Measurements from ENCODE around the gene SLC25A21.

Gene SLC25A21

DNA sequence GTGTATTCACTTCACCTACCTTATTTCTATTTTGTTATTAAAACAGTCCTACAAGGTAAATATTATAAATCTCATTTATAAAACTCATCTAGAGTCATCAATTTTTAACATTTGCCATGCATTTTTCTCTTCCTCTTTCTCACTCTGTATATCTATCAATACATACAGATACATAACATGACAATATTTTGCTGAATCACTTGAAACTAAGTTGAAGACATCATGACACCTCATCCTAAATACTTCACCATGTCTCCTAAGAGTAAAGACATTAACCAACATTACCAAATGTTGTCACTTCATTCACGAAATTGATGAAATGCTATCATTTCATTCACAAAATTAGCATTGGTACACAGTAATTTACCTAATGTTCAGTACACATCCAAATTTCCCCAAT is 329.0 kb downstream of the SLC25A21 start:
- Histone ChIP-seq H2BK15ac (replicated peaks; ENCODE audit: low read depth) (no peak overlapping the region), H3K27ac (ENCODE audit: low read depth, low read length) (no peak overlapping the region), H4K8ac (ENCODE audit: low read depth, low read length) (no peak overlapping the region), H3K4me3 (ENCODE audit: low read length) (no peak overlapping the region), H3K36me3 (ENCODE audit: control insufficient read depth, insufficient read depth, low read length) (no peaks in the 10 kb centered on the region), H3K9ac (ENCODE audit: low read length) (no peak overlapping the region), H2BK120ac (ENCODE audit: low read depth, low read length) (no peak overlapping the region), H3K56ac (ENCODE audit: low read length) (no peak overlapping the region), H2BK5ac (ENCODE audit: low read length) (no peak overlapping the region), H3K27me3 (ENCODE audit: insufficient read depth, low read length, poor library complexity) (no peaks in the 10 kb centered on the region), H4K5ac (ENCODE audit: low read length) (no peak overlapping the region), H3K18ac (ENCODE audit: low read length) (no peak overlapping the region), H3K4me2 (ENCODE audit: low read length) (no peak overlapping the region), H3K4ac (ENCODE audit: low read depth, low read length) (no peak overlapping the region), H3K23ac (ENCODE audit: low read length) (no peak overlapping the region), H2AK5ac (ENCODE audit: low read length) (no peak overlapping the region), H3K79me2 (ENCODE audit: control insufficient read depth, insufficient read depth, low read length) (no peaks in the 10 kb centered on the region), H3K79me1 (ENCODE audit: low read length) (no peaks in the 10 kb centered on the region), H3K4me1 (ENCODE audit: control insufficient read depth, low read depth, low read length) (peaks cover 11% of the 10 kb centered on the region)
- DNase-seq = no peak
- no CpG with 5 or more reads among the region's 1 CpG for WGBS (ENCODE audit: extremely low coverage, insufficient coverage, low lambda C conversion rate)

DNA sequence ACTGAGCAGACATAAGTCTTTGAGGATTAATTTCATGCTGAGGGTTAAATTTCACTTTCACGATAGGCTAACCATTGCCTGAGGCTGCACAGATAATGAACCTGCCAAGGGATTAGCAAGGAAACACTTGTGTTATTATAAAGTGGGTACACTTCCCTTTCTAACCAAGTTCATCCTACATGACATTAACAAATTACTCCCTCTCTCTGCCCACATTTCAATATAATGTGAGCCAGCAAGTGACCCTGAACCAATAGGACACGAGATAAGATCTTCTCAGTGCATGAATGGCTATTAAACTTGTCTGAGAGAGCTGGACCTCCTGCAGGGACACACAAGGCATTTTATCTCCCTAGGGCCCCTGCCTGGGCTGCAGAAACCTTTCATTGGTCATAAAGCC is 337.3 kb downstream of the SLC25A21 start:
- no peak overlapping the region for H2BK15ac ChIP-seq (replicated peaks; ENCODE audit: low read depth)
- no peak overlapping the region for H3K9ac ChIP-seq (ENCODE audit: low read length)
- no peak overlapping the region for H3K4ac ChIP-seq (ENCODE audit: low read depth, low read length)
- WGBS (ENCODE audit: extremely low coverage, insufficient coverage, low lambda C conversion rate) = no CpG with 5 or more reads among the region's 2 CpGs
- no peaks in the 10 kb centered on the region for H3K79me2 ChIP-seq (ENCODE audit: control insufficient read depth, insufficient read depth, low read length)
- H2AK5ac ChIP-seq (ENCODE audit: low read length) = no peak overlapping the region
- no peak overlapping the region for H3K23ac ChIP-seq (ENCODE audit: low read length)
- peak; percentile 67 for DNase-seq
- H3K4me2 ChIP-seq (ENCODE audit: low read length) = no peak overlapping the region
- no peak overlapping the region for H3K56ac ChIP-seq (ENCODE audit: low read length)
- H3K36me3 ChIP-seq (ENCODE audit: control insufficient read depth, insufficient read depth, low read length) = no peaks in the 10 kb centered on the region
- H3K27ac ChIP-seq (ENCODE audit: low read depth, low read length) = no peak overlapping the region
- H4K5ac ChIP-seq (ENCODE audit: low read length) = no peak overlapping the region
- H3K18ac ChIP-seq (ENCODE audit: low read length) = no peak overlapping the region
- H2BK120ac ChIP-seq (ENCODE audit: low read depth, low read length) = no peak overlapping the region
- peaks cover 4% of the 10 kb centered on the region for H3K4me1 ChIP-seq (ENCODE audit: control insufficient read depth, low read depth, low read length)
- no peaks in the 10 kb centered on the region for H3K27me3 ChIP-seq (ENCODE audit: insufficient read depth, low read length, poor library complexity)
- H2BK5ac ChIP-seq (ENCODE audit: low read length) = no peak overlapping the region
- no peak overlapping the region for H4K8ac ChIP-seq (ENCODE audit: low read depth, low read length)
- H3K79me1 ChIP-seq (ENCODE audit: low read length) = no peaks in the 10 kb centered on the region
- no peak overlapping the region for H3K4me3 ChIP-seq (ENCODE audit: low read length)

DNA sequence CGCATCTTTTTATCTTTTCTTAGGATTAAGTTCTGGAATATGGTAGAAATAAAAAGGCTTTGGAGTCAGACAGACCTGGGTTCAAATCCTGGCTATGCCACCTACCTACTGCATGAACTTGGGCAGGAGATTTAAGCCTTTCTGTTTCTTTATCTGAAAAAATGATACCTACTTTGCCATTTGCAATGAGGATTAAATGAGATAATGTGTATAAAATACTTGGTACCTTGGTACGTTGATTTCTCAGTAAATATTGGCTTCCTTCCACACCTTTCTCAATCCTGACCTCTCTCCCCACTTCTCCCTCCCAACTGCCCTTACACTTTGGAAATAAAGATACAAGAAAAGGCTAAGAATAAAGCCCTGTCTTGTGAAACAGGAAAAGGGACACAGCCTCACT is 338.1 kb downstream of the SLC25A21 start:
- Histone ChIP-seq H3K18ac (ENCODE audit: low read length) (no peak overlapping the region), H2BK5ac (ENCODE audit: low read length) (no peak overlapping the region), H3K56ac (ENCODE audit: low read length) (no peak overlapping the region), H2BK15ac (replicated peaks; ENCODE audit: low read depth) (no peak overlapping the region), H3K4ac (ENCODE audit: low read depth, low read length) (no peak overlapping the region), H3K9ac (ENCODE audit: low read length) (no peak overlapping the region), H3K36me3 (ENCODE audit: control insufficient read depth, insufficient read depth, low read length) (no peaks in the 10 kb centered on the region), H4K5ac (ENCODE audit: low read length) (no peak overlapping the region), H3K4me2 (ENCODE audit: low read length) (no peak overlapping the region), H3K79me2 (ENCODE audit: control insufficient read depth, insufficient read depth, low read length) (no peaks in the 10 kb centered on the region), H3K4me1 (ENCODE audit: control insufficient read depth, low read depth, low read length) (peaks cover 4% of the 10 kb centered on the region), H4K8ac (ENCODE audit: low read depth, low read length) (no peak overlapping the region), H3K23ac (ENCODE audit: low read length) (no peak overlapping the region), H2AK5ac (ENCODE audit: low read length) (no peak overlapping the region), H3K27ac (ENCODE audit: low read depth, low read length) (no peak overlapping the region), H3K4me3 (ENCODE audit: low read length) (no peak overlapping the region), H3K27me3 (ENCODE audit: insufficient read depth, low read length, poor library complexity) (no peaks in the 10 kb centered on the region), H3K79me1 (ENCODE audit: low read length) (no peaks in the 10 kb centered on the region), H2BK120ac (ENCODE audit: low read depth, low read length) (no peak overlapping the region)
- DNase-seq = no peak
- no CpG with 5 or more reads among the region's 2 CpGs for WGBS (ENCODE audit: extremely low coverage, insufficient coverage, low lambda C conversion rate)

DNA sequence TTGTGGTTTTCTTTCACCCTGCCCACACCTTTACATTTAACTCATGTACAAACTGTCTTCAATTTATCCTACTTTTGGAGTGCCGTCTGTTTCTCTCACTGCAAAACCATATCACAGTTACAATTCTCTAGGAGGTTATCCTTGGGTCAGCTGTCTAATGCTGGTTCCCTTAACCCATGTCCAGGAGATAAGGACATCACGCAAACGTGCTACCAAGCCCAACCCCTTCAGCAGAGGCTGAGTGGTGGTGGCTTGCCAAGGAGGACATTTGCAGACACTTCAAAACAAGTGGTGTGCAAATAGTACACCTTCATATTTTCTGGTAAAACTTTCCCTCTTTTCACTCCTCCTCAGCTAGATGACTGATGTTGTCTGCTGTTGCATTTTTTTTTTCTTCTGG is 342.9 kb downstream of the SLC25A21 start:
- H3K79me1 ChIP-seq (ENCODE audit: low read length) = no peaks in the 10 kb centered on the region
- H3K4me3 ChIP-seq (ENCODE audit: low read length) = no peak overlapping the region
- H3K27ac ChIP-seq (ENCODE audit: low read depth, low read length) = no peak overlapping the region
- WGBS (ENCODE audit: extremely low coverage, insufficient coverage, low lambda C conversion rate) = no CpG with 5 or more reads among the region's 3 CpGs
- no peak overlapping the region for H3K4me2 ChIP-seq (ENCODE audit: low read length)
- H2BK120ac ChIP-seq (ENCODE audit: low read depth, low read length) = no peak overlapping the region
- no peaks in the 10 kb centered on the region for H3K79me2 ChIP-seq (ENCODE audit: control insufficient read depth, insufficient read depth, low read length)
- no peaks in the 10 kb centered on the region for H3K36me3 ChIP-seq (ENCODE audit: control insufficient read depth, insufficient read depth, low read length)
- no peak for DNase-seq
- H3K56ac ChIP-seq (ENCODE audit: low read length) = no peak overlapping the region
- no peak overlapping the region for H3K4ac ChIP-seq (ENCODE audit: low read depth, low read length)
- H2BK15ac ChIP-seq (replicated peaks; ENCODE audit: low read depth) = no peak overlapping the region
- H3K23ac ChIP-seq (ENCODE audit: low read length) = no peak overlapping the region
- no peak overlapping the region for H2AK5ac ChIP-seq (ENCODE audit: low read length)
- H3K27me3 ChIP-seq (ENCODE audit: insufficient read depth, low read length, poor library complexity) = no peaks in the 10 kb centered on the region
- H3K9ac ChIP-seq (ENCODE audit: low read length) = no peak overlapping the region
- H3K18ac ChIP-seq (ENCODE audit: low read length) = no peak overlapping the region
- H4K5ac ChIP-seq (ENCODE audit: low read length) = no peak overlapping the region
- H3K4me1 ChIP-seq (ENCODE audit: control insufficient read depth, low read depth, low read length) = no peaks in the 10 kb centered on the region
- no peak overlapping the region for H4K8ac ChIP-seq (ENCODE audit: low read depth, low read length)
- no peak overlapping the region for H2BK5ac ChIP-seq (ENCODE audit: low read length)

DNA sequence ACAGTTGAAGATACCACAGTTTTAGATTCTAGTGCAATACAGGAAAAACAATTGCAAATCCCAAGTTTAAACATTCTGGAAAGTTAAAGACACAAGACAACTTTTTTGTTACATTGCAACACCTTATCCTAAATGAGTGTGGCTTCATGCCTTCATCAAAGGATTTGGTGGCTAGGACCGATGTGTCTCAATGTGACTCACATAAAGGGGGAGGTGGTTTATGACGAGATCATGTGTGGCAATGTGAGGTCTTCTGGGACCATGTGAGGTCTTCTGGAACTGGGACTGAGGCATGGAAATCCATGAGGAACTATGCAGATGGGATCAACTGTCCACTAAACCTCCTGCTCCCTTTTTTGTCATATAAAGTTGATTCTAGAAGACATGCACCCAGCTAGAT is 344.5 kb downstream of the SLC25A21 start:
- H2BK5ac ChIP-seq (ENCODE audit: low read length) = no peak overlapping the region
- H3K9ac ChIP-seq (ENCODE audit: low read length) = no peak overlapping the region
- H4K5ac ChIP-seq (ENCODE audit: low read length) = no peak overlapping the region
- H3K4me1 ChIP-seq (ENCODE audit: control insufficient read depth, low read depth, low read length) = no peaks in the 10 kb centered on the region
- no peak overlapping the region for H3K4me2 ChIP-seq (ENCODE audit: low read length)
- H3K56ac ChIP-seq (ENCODE audit: low read length) = no peak overlapping the region
- no peak overlapping the region for H3K18ac ChIP-seq (ENCODE audit: low read length)
- H3K79me2 ChIP-seq (ENCODE audit: control insufficient read depth, insufficient read depth, low read length) = no peaks in the 10 kb centered on the region
- no peak overlapping the region for H2BK120ac ChIP-seq (ENCODE audit: low read depth, low read length)
- H3K23ac ChIP-seq (ENCODE audit: low read length) = no peak overlapping the region
- H3K27me3 ChIP-seq (ENCODE audit: insufficient read depth, low read length, poor library complexity) = no peaks in the 10 kb centered on the region
- no peak overlapping the region for H3K4ac ChIP-seq (ENCODE audit: low read depth, low read length)
- no peak overlapping the region for H4K8ac ChIP-seq (ENCODE audit: low read depth, low read length)
- H3K79me1 ChIP-seq (ENCODE audit: low read length) = no peaks in the 10 kb centered on the region
- no peak overlapping the region for H2BK15ac ChIP-seq (replicated peaks; ENCODE audit: low read depth)
- no peak overlapping the region for H3K4me3 ChIP-seq (ENCODE audit: low read length)
- WGBS (ENCODE audit: extremely low coverage, insufficient coverage, low lambda C conversion rate) = no CpG with 5 or more reads among the region's 2 CpGs
- no peak overlapping the region for H2AK5ac ChIP-seq (ENCODE audit: low read length)
- H3K36me3 ChIP-seq (ENCODE audit: control insufficient read depth, insufficient read depth, low read length) = no peaks in the 10 kb centered on the region
- no peak for DNase-seq
- H3K27ac ChIP-seq (ENCODE audit: low read depth, low read length) = no peak overlapping the region

DNA sequence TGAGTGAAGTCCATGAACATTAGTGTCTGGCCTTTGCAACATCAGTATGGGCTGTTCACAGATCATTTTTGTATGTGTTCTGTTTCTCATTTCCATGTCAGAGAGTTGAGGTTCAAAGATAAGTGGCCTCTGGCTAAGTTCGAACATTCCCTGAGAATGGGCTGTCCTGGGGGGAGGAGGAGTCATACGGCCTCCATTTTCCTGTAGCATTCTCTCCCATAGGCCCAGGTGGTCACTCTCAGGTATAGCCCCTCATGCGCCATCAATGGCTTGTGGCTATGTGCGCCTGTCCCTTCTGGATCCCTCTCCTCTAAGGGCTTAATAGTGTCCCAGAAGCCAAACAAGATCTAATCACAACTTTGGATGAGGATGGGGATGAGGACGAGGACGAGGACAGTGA is 345.8 kb downstream of the SLC25A21 start:
- no peak overlapping the region for H2AK5ac ChIP-seq (ENCODE audit: low read length)
- H3K9ac ChIP-seq (ENCODE audit: low read length) = no peak overlapping the region
- no peak overlapping the region for H3K56ac ChIP-seq (ENCODE audit: low read length)
- H3K79me1 ChIP-seq (ENCODE audit: low read length) = no peaks in the 10 kb centered on the region
- DNase-seq = no peak
- H3K27me3 ChIP-seq (ENCODE audit: insufficient read depth, low read length, poor library complexity) = no peaks in the 10 kb centered on the region
- H3K18ac ChIP-seq (ENCODE audit: low read length) = no peak overlapping the region
- no peak overlapping the region for H3K4me3 ChIP-seq (ENCODE audit: low read length)
- no peak overlapping the region for H3K23ac ChIP-seq (ENCODE audit: low read length)
- H4K8ac ChIP-seq (ENCODE audit: low read depth, low read length) = no peak overlapping the region
- H2BK5ac ChIP-seq (ENCODE audit: low read length) = no peak overlapping the region
- H3K36me3 ChIP-seq (ENCODE audit: control insufficient read depth, insufficient read depth, low read length) = no peaks in the 10 kb centered on the region
- H2BK15ac ChIP-seq (replicated peaks; ENCODE audit: low read depth) = no peak overlapping the region
- no CpG with 5 or more reads among the region's 6 CpGs for whole genome bisulfite sequencing (ENCODE audit: extremely low coverage, insufficient coverage, low lambda C conversion rate)
- H3K79me2 ChIP-seq (ENCODE audit: control insufficient read depth, insufficient read depth, low read length) = no peaks in the 10 kb centered on the region
- H4K5ac ChIP-seq (ENCODE audit: low read length) = no peak overlapping the region
- H3K4me2 ChIP-seq (ENCODE audit: low read length) = no peak overlapping the region
- H2BK120ac ChIP-seq (ENCODE audit: low read depth, low read length) = no peak overlapping the region
- H3K4ac ChIP-seq (ENCODE audit: low read depth, low read length) = no peak overlapping the region
- H3K4me1 ChIP-seq (ENCODE audit: control insufficient read depth, low read depth, low read length) = no peaks in the 10 kb centered on the region
- H3K27ac ChIP-seq (ENCODE audit: low read depth, low read length) = no peak overlapping the region
